ENCODE data around the gene SEL1L3. TPM values are rescaled to one million over a fixed set of nuclear protein-coding genes. Genes with fewer than 3 reads are reported as not detected.

The SEL1L3 gene
- polyA plus RNA-seq, 2 donors = 0.71 to 2.3 TPM

- H3K9me3 ChIP-seq (ENCODE audit: control insufficient read depth in 2 of 2, insufficient read depth in 1 of 2, low read depth in 1 of 2, low read length in 1 of 2) = no peaks in the 10 kb centered on the region
- H3K36me3 ChIP-seq (ENCODE audit: control insufficient read depth in 2 of 2, insufficient read depth in 2 of 2, low read length in 1 of 2) = no peaks in the 10 kb centered on the region
- 86 to 98% methylated on average over 2 of the region's 2 CpGs for WGBS, 2 donors
- H3K4me3 ChIP-seq (ENCODE audit: low read depth in 1 of 2, low read length in 2 of 2) = no peak overlapping the region
- H3K4me1 ChIP-seq (ENCODE audit: control insufficient read depth in 2 of 2, insufficient read depth in 2 of 2, low read length in 1 of 2) = no peaks in the 10 kb centered on the region
- no peak overlapping the region for H3K27ac ChIP-seq (ENCODE audit: low read depth in 2 of 2, low read length in 1 of 2)
- H3K27me3 ChIP-seq (ENCODE audit: control insufficient read depth in 1 of 2, insufficient read depth in 2 of 2, low read length in 2 of 2) = no peaks in the 10 kb centered on the region
These were observed 150.2 kb downstream of the SEL1L3 start for GRCh38 chr4:25712611-25713010.

- Histone ChIP-seq H3K9me3 (ENCODE audit: control insufficient read depth in 2 of 2, insufficient read depth in 1 of 2, low read depth in 1 of 2, low read length in 1 of 2) (no peaks in the 10 kb centered on the region), H3K27ac (ENCODE audit: low read depth in 2 of 2, low read length in 1 of 2) (no peak overlapping the region), H3K4me1 (ENCODE audit: control insufficient read depth in 2 of 2, insufficient read depth in 2 of 2, low read length in 1 of 2) (no peaks in the 10 kb centered on the region), H3K36me3 (ENCODE audit: control insufficient read depth in 2 of 2, insufficient read depth in 2 of 2, low read length in 1 of 2) (no peaks in the 10 kb centered on the region), H3K4me3 (ENCODE audit: low read depth in 1 of 2, low read length in 2 of 2) (no peak overlapping the region), H3K27me3 (ENCODE audit: control insufficient read depth in 1 of 2, insufficient read depth in 2 of 2, low read length in 2 of 2) (no peaks in the 10 kb centered on the region)
- 61 to 63% methylated on average over 3 of the region's 3 CpGs for WGBS, 2 donors
These were observed 152.2 kb downstream of the SEL1L3 start for GRCh38 chr4:25710637-25711036.

- H3K36me3 ChIP-seq (ENCODE audit: control insufficient read depth in 2 of 2, insufficient read depth in 2 of 2, low read length in 1 of 2) = no peaks in the 10 kb centered on the region
- H3K27ac ChIP-seq (ENCODE audit: low read depth in 2 of 2, low read length in 1 of 2) = no peak overlapping the region
- H3K9me3 ChIP-seq (ENCODE audit: control insufficient read depth in 2 of 2, insufficient read depth in 1 of 2, low read depth in 1 of 2, low read length in 1 of 2) = no peaks in the 10 kb centered on the region
- WGBS, 2 donors = 51 to 71% methylated on average over 2 of the region's 2 CpGs
- H3K4me1 ChIP-seq (ENCODE audit: control insufficient read depth in 2 of 2, insufficient read depth in 2 of 2, low read length in 1 of 2) = no peaks in the 10 kb centered on the region
- no peak overlapping the region for H3K4me3 ChIP-seq (ENCODE audit: low read depth in 1 of 2, low read length in 2 of 2)
- H3K27me3 ChIP-seq (ENCODE audit: control insufficient read depth in 1 of 2, insufficient read depth in 2 of 2, low read length in 2 of 2) = no peaks in the 10 kb centered on the region
These were observed 158.3 kb downstream of the SEL1L3 start for GRCh38 chr4:25704516-25704915.

GRCh38 chr4:25703731-25704388 is 158.9 kb downstream of the SEL1L3 start:
- Histone ChIP-seq H3K9me3 (ENCODE audit: control insufficient read depth in 2 of 2, insufficient read depth in 1 of 2, low read depth in 1 of 2, low read length in 1 of 2) (no peaks in the 10 kb centered on the region), H3K4me3 (ENCODE audit: low read depth in 1 of 2, low read length in 2 of 2) (no peak overlapping the region), H3K4me1 (ENCODE audit: control insufficient read depth in 2 of 2, insufficient read depth in 2 of 2, low read length in 1 of 2) (no peaks in the 10 kb centered on the region), H3K27ac (ENCODE audit: low read depth in 2 of 2, low read length in 1 of 2) (no peak overlapping the region), H3K36me3 (ENCODE audit: control insufficient read depth in 2 of 2, insufficient read depth in 2 of 2, low read length in 1 of 2) (no peaks in the 10 kb centered on the region), H3K27me3 (ENCODE audit: control insufficient read depth in 1 of 2, insufficient read depth in 2 of 2, low read length in 2 of 2) (no peaks in the 10 kb centered on the region)
- WGBS, 2 donors = 62 to 68% methylated on average over 3 of the region's 3 CpGs

- Histone ChIP-seq H3K36me3 (ENCODE audit: control insufficient read depth in 2 of 2, insufficient read depth in 2 of 2, low read length in 1 of 2) (no peaks in the 10 kb centered on the region), H3K9me3 (ENCODE audit: control insufficient read depth in 2 of 2, insufficient read depth in 1 of 2, low read depth in 1 of 2, low read length in 1 of 2) (no peaks in the 10 kb centered on the region), H3K4me3 (ENCODE audit: low read depth in 1 of 2, low read length in 2 of 2) (no peak overlapping the region), H3K4me1 (ENCODE audit: control insufficient read depth in 2 of 2, insufficient read depth in 2 of 2, low read length in 1 of 2) (no peaks in the 10 kb centered on the region), H3K27me3 (ENCODE audit: control insufficient read depth in 1 of 2, insufficient read depth in 2 of 2, low read length in 2 of 2) (no peaks in the 10 kb centered on the region), H3K27ac (ENCODE audit: low read depth in 2 of 2, low read length in 1 of 2) (no peak overlapping the region)
- WGBS, 2 donors = 29 to 38% methylated on average over 5 of the region's 5 CpGs
These were observed 159.9 kb downstream of the SEL1L3 start for GRCh38 chr4:25702848-25703247.

GRCh38 chr4:25700661-25701060 is 162.1 kb downstream of the SEL1L3 start:
- no peaks in the 10 kb centered on the region for H3K27me3 ChIP-seq (ENCODE audit: control insufficient read depth in 1 of 2, insufficient read depth in 2 of 2, low read length in 2 of 2)
- no peak overlapping the region for H3K27ac ChIP-seq (ENCODE audit: low read depth in 2 of 2, low read length in 1 of 2)
- H3K4me1 ChIP-seq (ENCODE audit: control insufficient read depth in 2 of 2, insufficient read depth in 2 of 2, low read length in 1 of 2) = no peaks in the 10 kb centered on the region
- H3K36me3 ChIP-seq (ENCODE audit: control insufficient read depth in 2 of 2, insufficient read depth in 2 of 2, low read length in 1 of 2) = no peaks in the 10 kb centered on the region
- H3K9me3 ChIP-seq (ENCODE audit: control insufficient read depth in 2 of 2, insufficient read depth in 1 of 2, low read depth in 1 of 2, low read length in 1 of 2) = no peaks in the 10 kb centered on the region
- H3K4me3 ChIP-seq (ENCODE audit: low read depth in 1 of 2, low read length in 2 of 2) = no peak overlapping the region
- WGBS, 2 donors = 86 to 88% methylated on average over 4 of the region's 4 CpGs

- Histone ChIP-seq H3K9me3 (ENCODE audit: control insufficient read depth in 2 of 2, insufficient read depth in 1 of 2, low read depth in 1 of 2, low read length in 1 of 2) (no peaks in the 10 kb centered on the region), H3K4me3 (ENCODE audit: low read depth in 1 of 2, low read length in 2 of 2) (no peak overlapping the region), H3K27me3 (ENCODE audit: control insufficient read depth in 1 of 2, insufficient read depth in 2 of 2, low read length in 2 of 2) (no peaks in the 10 kb centered on the region), H3K36me3 (ENCODE audit: control insufficient read depth in 2 of 2, insufficient read depth in 2 of 2, low read length in 1 of 2) (no peaks in the 10 kb centered on the region), H3K27ac (ENCODE audit: low read depth in 2 of 2, low read length in 1 of 2) (no peak overlapping the region), H3K4me1 (ENCODE audit: control insufficient read depth in 2 of 2, insufficient read depth in 2 of 2, low read length in 1 of 2) (no peaks in the 10 kb centered on the region)
- 69 to 73% methylated on average over 5 of the region's 5 CpGs for WGBS, 2 donors
These were observed 165.3 kb downstream of the SEL1L3 start for GRCh38 chr4:25697516-25697915.

Other genes starting within 250 kb of the SEL1L3 start
- under 1 TPM; 0.12 to 0.14 TPM for gene SLC34A2, start 207.1 kb downstream of the SEL1L3 start, polyA plus RNA-seq
- 10 to 100 TPM in 1 of 2 donors, 1 to 10 TPM in 1; 8.7 to 15.9 TPM for gene SMIM20, start 51.2 kb upstream of the SEL1L3 start, polyA plus RNA-seq

Data from esophagus (tissue), 2 donors.